Smooth muscle cell (in vitro differentiated cells): ENCODE results near the gene PPP2R3C. TPM values are rescaled to one million over a fixed set of nuclear protein-coding genes. Genes with fewer than 3 reads are reported as not detected.

ENCODE experiments used
- DNase-seq: peaks from one replicate; lab custom pipeline; 2025; ENCODE audit not compliant: unreplicated experiment; lab: John Stamatoyannopoulos, UW
- H2AFZ ChIP-seq: fragments of 200-600 bp; sonication (generic); 2 replicates; pipeline ENCODE4 v1.6.0; 2016; ENCODE audit warnings: antibody characterized with exemption, low read depth, mild to moderate bottlenecking
- H3F3A ChIP-seq: fragments of 200-600 bp; sonication (generic); 2 replicates; pipeline ENCODE4 v1.6.0; 2017; ENCODE audit warnings: antibody characterized with exemption, low read depth
- H3K27ac ChIP-seq: fragments of 200-600 bp; sonication (generic); 2 replicates; pipeline ENCODE4 v1.5.1; 2016; ENCODE audit warnings: low read depth, mild to moderate bottlenecking
- H3K27me3 ChIP-seq: fragments of 200-600 bp; sonication (generic); 2 replicates; pipeline ENCODE4 v1.6.1; 2016; ENCODE audit warnings: low read depth, mild to moderate bottlenecking
- H3K36me3 ChIP-seq: fragments of 200-600 bp; sonication (generic); 2 replicates; pipeline ENCODE4 v1.5.1; 2016; ENCODE audit warnings: low read depth
- H3K4me1 ChIP-seq: fragments of 200-600 bp; sonication (generic); 2 replicates; pipeline ENCODE4 v1.5.1; 2016; ENCODE audit warnings: low read depth
- H3K4me2 ChIP-seq: fragments of 200-600 bp; sonication (generic); 2 replicates; pipeline ENCODE4 v1.6.0; 2016; ENCODE audit warnings: mild to moderate bottlenecking
- H3K4me3 ChIP-seq: fragments of 200-600 bp; sonication (generic); 2 replicates; pipeline ENCODE4 v1.5.1; 2016; ENCODE audit warnings: mild to moderate bottlenecking
- H3K79me2 ChIP-seq: fragments of 200-600 bp; sonication (generic); 2 replicates; pipeline ENCODE4 v1.6.0; 2016; ENCODE audit warnings: low read depth, mild to moderate bottlenecking
- H3K9ac ChIP-seq: fragments of 200-600 bp; sonication (generic); 2 replicates; pipeline ENCODE4 v1.6.0; 2016; ENCODE audit warnings: low read depth
- H3K9me3 ChIP-seq: fragments of 200-600 bp; sonication (generic); replicated peaks from 2 replicates; pipeline ENCODE4 v1.5.1; 2016; ENCODE audit warnings: low read depth
- H4K20me1 ChIP-seq: fragments of 200-600 bp; sonication (generic); 2 replicates; pipeline ENCODE4 v1.6.0; 2016; ENCODE audit warnings: low read depth
- CTCF ChIP-seq: fragments of 200-600 bp; sonication (generic); IDR thresholded peaks from 2 replicates; pipeline ENCODE4 v1.5.1; 2017; ENCODE audit warnings: borderline replicate concordance, mild to moderate bottlenecking, antibody characterized with exemption; ENCODE audit not compliant: insufficient read depth, poor library complexity, severe bottlenecking
- WGBS: methylation state at CpG from one replicate; pipeline ENCODE4 v1.1.7; 2016; ENCODE audit warnings: low lambda C conversion rate; 5-methylcytosine and 5-hydroxymethylcytosine counted together
- polyA plus RNA-seq: library from polyadenylated mRNA; unstranded; fragments of >200 nt; fragmentation: Nextera tagmentation; extraction: Ambion mirVana; gene quantifications from 2 replicates; pipeline ENCODE4 v1.2.1, GENCODE V29; 2016
- total RNA-seq: library from RNA; depleted of rRNA; stranded (reverse); fragments of >200 nt; gene quantifications from 2 replicates; pipeline ENCODE4 v1.2.3, GENCODE V29; 2014

PPP2R3C gene
- total and polyA plus RNA-seq, 2 experiments from 2014 or later, result 32.3 to 35.6 TPM

- 95% methylated on average over 2 of the region's 2 CpGs for WGBS
- H4K20me1 ChIP-seq, result no peaks in the 10 kb centered on the region
- H3F3A ChIP-seq, result no peaks in the 10 kb centered on the region
- peaks cover 6% of the 10 kb centered on the region for H3K4me1 ChIP-seq
- H3K9me3 ChIP-seq, result no peaks in the 10 kb centered on the region
- TF ChIP-seq CTCF, result no peak
- peaks cover 4% of the 10 kb centered on the region for H3K36me3 ChIP-seq
- H3K4me3 ChIP-seq, result no peak overlapping the region
- peaks cover 10% of the 10 kb centered on the region for H3K79me2 ChIP-seq
- H3K27me3 ChIP-seq, result no peaks in the 10 kb centered on the region
- no peak overlapping the region for H3K27ac ChIP-seq
- no peak overlapping the region for H2AFZ ChIP-seq
- H3K9ac ChIP-seq, result no peak overlapping the region
- DNase-seq, result no peak
- H3K4me2 ChIP-seq, result no peak overlapping the region
Measured at GRCh38 chr14:35117112-35117511, 4.7 kb downstream of the PPP2R3C start.

- no peak for TF ChIP-seq CTCF
- Histone ChIP-seq H3K9me3 (no peaks in the 10 kb centered on the region), H3F3A (no peaks in the 10 kb centered on the region), H3K79me2 (peaks cover 10% of the 10 kb centered on the region), H3K9ac (no peak overlapping the region), H2AFZ (no peak overlapping the region), H3K36me3 (peaks cover 6% of the 10 kb centered on the region), H3K4me3 (no peak overlapping the region), H4K20me1 (no peaks in the 10 kb centered on the region), H3K4me1 (peaks cover 6% of the 10 kb centered on the region), H3K27ac (no peak overlapping the region), H3K27me3 (no peaks in the 10 kb centered on the region), H3K4me2 (no peak overlapping the region)
- WGBS, result 98% methylated on average over 4 of the region's 4 CpGs
- no peak for DNase-seq
Measured at GRCh38 chr14:35116242-35116641, 5.5 kb downstream of the PPP2R3C start.

- Histone ChIP-seq H3K9me3 (no peaks in the 10 kb centered on the region), H3K79me2 (no peaks in the 10 kb centered on the region), H3K4me3 (no peak overlapping the region), H3K36me3 (peaks cover 21% of the 10 kb centered on the region), H3K4me1 (no peaks in the 10 kb centered on the region), H3K27ac (peak overlapping the region; percentile 3), H2AFZ (no peak overlapping the region), H3K27me3 (no peaks in the 10 kb centered on the region), H3F3A (no peaks in the 10 kb centered on the region), H4K20me1 (no peaks in the 10 kb centered on the region), H3K4me2 (peak overlapping the region; percentile 33), H3K9ac (no peak overlapping the region)
- TF ChIP-seq CTCF, result no peak
- 86% methylated on average over 2 of the region's 2 CpGs for WGBS
- DNase-seq, result no peak
Measured at GRCh38 chr14:35114036-35114435, 7.8 kb downstream of the PPP2R3C start.

GRCh38 chr14:35113308-35113950, 8.4 kb downstream of the PPP2R3C start:
- Histone ChIP-seq H3K27me3 (no peaks in the 10 kb centered on the region), H3K4me2 (no peak overlapping the region), H3K79me2 (no peaks in the 10 kb centered on the region), H3K4me1 (no peaks in the 10 kb centered on the region), H4K20me1 (no peaks in the 10 kb centered on the region), H3F3A (no peaks in the 10 kb centered on the region), H3K9me3 (no peaks in the 10 kb centered on the region), H3K27ac (peak overlapping the region; percentile 3), H2AFZ (no peak overlapping the region), H3K4me3 (no peak overlapping the region), H3K9ac (no peak overlapping the region), H3K36me3 (peaks cover 21% of the 10 kb centered on the region)
- no peak for TF ChIP-seq CTCF
- DNase-seq, result no peak
- WGBS, result 80% methylated on average over 4 of the region's 4 CpGs
